HCT116 (cell line): ENCODE data around the gene ARSK. TPM values are rescaled to one million over a fixed set of nuclear protein-coding genes. Genes with fewer than 3 reads are reported as not detected.

ENCODE experiments used
- ATAC-seq: fragments of 200-7000 bp; cut with Tn5 transposase; 2 replicates; pipeline ENCODE4 v1.9.1; 2020; ENCODE audit warnings: mild to moderate bottlenecking, moderate library complexity
- BruUV-seq: library from RNA; stranded (reverse); fragments of 400-500 nt; replicated peaks from 2 replicates; lab custom pipeline; 2021; lab: Mats Ljungman, UMichigan
- CTCF ChIA-PET: fragments of 300-600 bp; sonication (Branson Sonifier 250); formaldehyde crosslinking; loops from one replicate; lab custom pipeline; 2021; ENCODE audit warnings: antibody characterized with exemption; lab: Charles Lee
- POLR2A ChIA-PET: fragments of 300-600, 350-600 bp; sonication (Branson Sonifier 250); formaldehyde crosslinking; loops from one replicate; lab custom pipeline; 2021; ENCODE audit warnings: antibody characterized with exemption; lab: Charles Lee
- RAD21 ChIA-PET, 2 experiments: fragments of 300-600 bp; sonication (Branson Sonifier 250); formaldehyde crosslinking; loops; one replicate each; lab custom pipeline; 2023; ENCODE audit warnings: low total read pairs in 2 of 2; ENCODE audit not compliant: uncharacterized antibody in 2 of 2, unreplicated experiment in 2 of 2, low non-redundant PET in 1 of 2; lab: Charles Lee
- DNase-seq: peaks from one replicate; pipeline ENCODE4 v3.0.0-alpha.2; 2010; ENCODE audit warnings: low read depth, low spot score
- H2AFZ ChIP-seq: fragments of 200-600 bp; shearing (Covaris generic), sonication (generic); 2 replicates; pipeline ENCODE4 v1.6.1; 2017; ENCODE audit warnings: low read depth, mixed run types, mixed read lengths, antibody characterized with exemption, low read length; ENCODE audit not compliant: poor library complexity, severe bottlenecking
- H3K27ac ChIP-seq: 2 replicates; pipeline ENCODE4 v1.5.1; 2012; ENCODE audit warnings: low read depth, low read length
- H3K27me3 ChIP-seq: fragments of 200-600 bp; sonication (generic); 2 replicates; pipeline ENCODE4 v1.6.1; 2016; ENCODE audit warnings: mixed run types, low read length, mixed read lengths; ENCODE audit not compliant: insufficient read depth
- H3K36me3 ChIP-seq, 2 experiments: fragments of 200-500 bp in 1 of 2; fragments of 200-600 bp in 1 of 2; sonication (Bioruptor generic) in 1 of 2; sonication (generic) in 1 of 2; 2 replicates each; pipeline versions ENCODE4 v1.5.1 to v1.6.1; 2014 to 2016; ENCODE audit warnings: low read length in 2 of 2, inconsistent platforms in 1 of 2, mixed read lengths in 1 of 2, mixed run types in 1 of 2; ENCODE audit not compliant: insufficient read depth in 2 of 2, control insufficient read depth in 1 of 2
- H3K4me1 ChIP-seq, 2 experiments: fragments of 200-600 bp in 1 of 2; sonication (generic) in 1 of 2; 2 replicates each; pipeline versions ENCODE4 v1.5.1 to v1.6.1; 2012 to 2017; ENCODE audit warnings: low read length in 2 of 2, inconsistent platforms in 1 of 2, mild to moderate bottlenecking in 1 of 2, mixed read lengths in 1 of 2, mixed run types in 1 of 2, moderate library complexity in 1 of 2; ENCODE audit not compliant: insufficient read depth in 2 of 2, control insufficient read depth in 1 of 2
- H3K4me2 ChIP-seq: fragments of 200-600 bp; sonication (generic); 2 replicates; pipeline ENCODE4 v1.6.1; 2017; ENCODE audit warnings: mixed run types, low read length, mixed read lengths
- H3K4me3 ChIP-seq, 2 experiments: fragments of 200-600 bp in 1 of 2; sonication (generic) in 1 of 2; replicated peaks in 1 of 2; 2 replicates each; pipeline ENCODE4 v1.5.1; 2011 to 2016; ENCODE audit warnings: low read length in 2 of 2, control low read depth in 1 of 2, low read depth in 1 of 2, mild to moderate bottlenecking in 1 of 2, mixed read lengths in 1 of 2, mixed run types in 1 of 2
- H3K79me2 ChIP-seq: fragments of 200-600 bp; sonication (generic); 2 replicates; pipeline ENCODE4 v1.6.1; 2017; ENCODE audit warnings: mild to moderate bottlenecking, mixed run types, low read length, moderate library complexity, mixed read lengths; ENCODE audit not compliant: insufficient read depth
- H3K9ac ChIP-seq: fragments of 200-600 bp; sonication (generic); 2 replicates; pipeline ENCODE4 v1.6.1; 2016; ENCODE audit warnings: low read length, mixed read lengths
- H3K9me2 ChIP-seq: fragments of 200-600 bp; sonication (generic), shearing (Covaris generic); 2 replicates; pipeline ENCODE4 v1.6.1; 2017; ENCODE audit warnings: mixed run types, mild to moderate bottlenecking, moderate library complexity; ENCODE audit not compliant: insufficient read depth
- H3K9me3 ChIP-seq, 2 experiments: fragments of 200-500 bp in 1 of 2; fragments of 200-600 bp in 1 of 2; sonication (Bioruptor generic) in 1 of 2; sonication (generic) in 1 of 2; 2 replicates each; pipeline ENCODE4 v1.6.1; 2014 to 2017; ENCODE audit warnings: low read length in 2 of 2, mixed read lengths in 2 of 2, inconsistent platforms in 1 of 2, low read depth in 1 of 2, mild to moderate bottlenecking in 1 of 2, mixed run types in 1 of 2, moderate library complexity in 1 of 2; ENCODE audit not compliant: control insufficient read depth in 1 of 2, insufficient read depth in 1 of 2
- H4K20me1 ChIP-seq: fragments of 200-600 bp; sonication (generic), shearing (Covaris generic); 2 replicates; pipeline ENCODE4 v1.6.1; 2017; ENCODE audit warnings: mixed run types, mild to moderate bottlenecking, moderate library complexity; ENCODE audit not compliant: insufficient read depth
- CTCF ChIP-seq, 3 experiments: fragments of 200-600 bp in 1 of 3; sonication (generic) in 1 of 3; IDR thresholded peaks in 2 of 3; conservative IDR thresholded peaks in 1 of 3; 2 replicates each; pipeline ENCODE4 v1.5.1; 2012 to 2017; ENCODE audit warnings: low read depth in 2 of 3, low read length in 2 of 3, antibody characterized with exemption in 1 of 3, borderline replicate concordance in 1 of 3, control low read depth in 1 of 3, mild to moderate bottlenecking in 1 of 3, mixed read lengths in 1 of 3, mixed run types in 1 of 3, moderate library complexity in 1 of 3; ENCODE audit not compliant: insufficient read depth in 1 of 3
- EGR1 ChIP-seq: IDR thresholded peaks from 2 replicates; pipeline ENCODE4 v1.6.1; 2012; ENCODE audit warnings: low read depth
- ELF1 ChIP-seq: IDR thresholded peaks from 2 replicates; pipeline ENCODE4 v1.6.1; 2012; ENCODE audit warnings: low read depth, borderline replicate concordance
- FOSL1 ChIP-seq: IDR thresholded peaks from 2 replicates; pipeline ENCODE4 v1.6.1; 2012; ENCODE audit warnings: low read depth
- JUND ChIP-seq: IDR thresholded peaks from 2 replicates; pipeline ENCODE4 v1.6.1; 2012
- POLR2A ChIP-seq: IDR thresholded peaks from 2 replicates; pipeline ENCODE4 v1.7.0; 2011; ENCODE audit warnings: borderline replicate concordance; ENCODE audit not compliant: insufficient read depth, insufficient read length; ENCODE audit errors: extremely low read depth
- POLR2AphosphoS5 ChIP-seq: IDR thresholded peaks from 2 replicates; pipeline ENCODE4 v1.6.1; 2011; ENCODE audit warnings: mild to moderate bottlenecking, low read depth, low read length, moderate library complexity
- RAD21 ChIP-seq: IDR thresholded peaks from 2 replicates; pipeline ENCODE4 v1.6.1; 2012; ENCODE audit warnings: low read depth, mild to moderate bottlenecking
- SIN3A ChIP-seq: IDR thresholded peaks from 2 replicates; pipeline ENCODE4 v1.6.1; 2012; ENCODE audit warnings: low read depth
- ZFX ChIP-seq: fragments of 450-650 bp; IDR thresholded peaks from 2 replicates; pipeline ENCODE4 v1.6.1; 2017
- ZNF274 ChIP-seq: fragments of 200-500 bp; sonication (Bioruptor generic); IDR thresholded peaks from 2 replicates; pipeline ENCODE4 v1.6.1; 2014; ENCODE audit warnings: mild to moderate bottlenecking, low read depth, low read length, inconsistent platforms
- intact Hi-C: fragments of 100-400 bp; cut with micrococcal nuclease; formaldehyde crosslinking; loops from 2 replicates; pipeline ENCODE4 v1.10.0; 2022
- total RNA-seq: library from RNA; stranded (reverse); gene quantifications from one replicate; pipeline ENCODE4 v1.2.1, GENCODE V29; 2021; ENCODE audit not compliant: unreplicated experiment
- TF ChIP-seq, protein P1 (sequence below): IDR thresholded peaks from 2 replicates; pipeline ENCODE4 v1.6.1; 2012; ENCODE audit warnings: low read depth

ARSK gene
- total RNA-seq, 1 experiment from 2014 or later = 4.6 TPM

GRCh38 chr5:95619096-95619495 is 64.2 kb downstream of the ARSK start:
- Histone ChIP-seq H2AFZ (no peak overlapping the region), H3K9ac (no peak overlapping the region), H3K36me3 (no peaks in the 10 kb centered on the region), H3K79me2 (no peaks in the 10 kb centered on the region), H3K4me2 (no peak overlapping the region), H3K9me3 (no peaks in the 10 kb centered on the region), H3K4me1 (no peaks in the 10 kb centered on the region), H4K20me1 (no peaks in the 10 kb centered on the region), H3K9me2 (no peaks in the 10 kb centered on the region; the same call in 1 of the 2 replicates), H3K4me3 (no peak overlapping the region), H3K27ac (no peak overlapping the region), H3K27me3 (no peaks in the 10 kb centered on the region)
- intact Hi-C loops = no loop called here
- ChIA-PET CTCF (no interaction called here), RAD21 (no interaction called here), POLR2A (no interaction called here)
- ATAC-seq (no peak), DNase-seq (no peak)
- TF ChIP-seq SIN3A = no peak
- TF ChIP-seq EGR1 = no peak
- TF ChIP-seq JUND = no peak
- TF ChIP-seq RAD21 = no peak
- no peak for TF ChIP-seq POLR2AphosphoS5
- TF ChIP-seq ZFX = no peak
- no peak for TF ChIP-seq POLR2A
- TF ChIP-seq ELF1 = no peak
- no peak for TF ChIP-seq CTCF (IDR thresholded peaks at IDR 0.05 in 2 of 3, conservative IDR thresholded peaks at IDR 0.05 in 1 of 3; ENCODE audit: borderline replicate concordance in 1 of 3, insufficient read depth in 1 of 3, low read depth in 2 of 3, low read length in 2 of 3)
- no peak for TF ChIP-seq FOSL1
- TF ChIP-seq, protein P1, sequence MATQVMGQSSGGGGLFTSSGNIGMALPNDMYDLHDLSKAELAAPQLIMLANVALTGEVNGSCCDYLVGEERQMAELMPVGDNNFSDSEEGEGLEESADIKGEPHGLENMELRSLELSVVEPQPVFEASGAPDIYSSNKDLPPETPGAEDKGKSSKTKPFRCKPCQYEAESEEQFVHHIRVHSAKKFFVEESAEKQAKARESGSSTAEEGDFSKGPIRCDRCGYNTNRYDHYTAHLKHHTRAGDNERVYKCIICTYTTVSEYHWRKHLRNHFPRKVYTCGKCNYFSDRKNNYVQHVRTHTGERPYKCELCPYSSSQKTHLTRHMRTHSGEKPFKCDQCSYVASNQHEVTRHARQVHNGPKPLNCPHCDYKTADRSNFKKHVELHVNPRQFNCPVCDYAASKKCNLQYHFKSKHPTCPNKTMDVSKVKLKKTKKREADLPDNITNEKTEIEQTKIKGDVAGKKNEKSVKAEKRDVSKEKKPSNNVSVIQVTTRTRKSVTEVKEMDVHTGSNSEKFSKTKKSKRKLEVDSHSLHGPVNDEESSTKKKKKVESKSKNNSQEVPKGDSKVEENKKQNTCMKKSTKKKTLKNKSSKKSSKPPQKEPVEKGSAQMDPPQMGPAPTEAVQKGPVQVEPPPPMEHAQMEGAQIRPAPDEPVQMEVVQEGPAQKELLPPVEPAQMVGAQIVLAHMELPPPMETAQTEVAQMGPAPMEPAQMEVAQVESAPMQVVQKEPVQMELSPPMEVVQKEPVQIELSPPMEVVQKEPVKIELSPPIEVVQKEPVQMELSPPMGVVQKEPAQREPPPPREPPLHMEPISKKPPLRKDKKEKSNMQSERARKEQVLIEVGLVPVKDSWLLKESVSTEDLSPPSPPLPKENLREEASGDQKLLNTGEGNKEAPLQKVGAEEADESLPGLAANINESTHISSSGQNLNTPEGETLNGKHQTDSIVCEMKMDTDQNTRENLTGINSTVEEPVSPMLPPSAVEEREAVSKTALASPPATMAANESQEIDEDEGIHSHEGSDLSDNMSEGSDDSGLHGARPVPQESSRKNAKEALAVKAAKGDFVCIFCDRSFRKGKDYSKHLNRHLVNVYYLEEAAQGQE = no peak
- TF ChIP-seq ZNF274 = no peak
- BruUV-seq = no TSS peak
